CD4-positive, alpha-beta T cell (primary cell): ENCODE measurements around the gene GABRR2. TPM values are rescaled to one million over a fixed set of nuclear protein-coding genes. Genes with fewer than 3 reads are reported as not detected.

ENCODE experiments used
- ATAC-seq: fragments of 200-7000 bp; cut with Tn5 transposase; one replicate; pipeline ENCODE4 v1.10.0; 2022; ENCODE audit warnings: mild to moderate bottlenecking; ENCODE audit not compliant: poor library complexity
- CTCF ChIA-PET: fragments of 350-600 bp; sonication (Branson Sonifier 250); formaldehyde crosslinking; loops from one replicate; lab custom pipeline; 2021; ENCODE audit warnings: antibody characterized with exemption, inconsistent platforms; lab: Charles Lee
- POLR2A ChIA-PET: fragments of 350-600 bp; sonication (Branson Sonifier 250); formaldehyde crosslinking; loops from one replicate; lab custom pipeline; 2021; ENCODE audit warnings: antibody characterized with exemption, inconsistent platforms; lab: Charles Lee
- DNase-seq, 14 experiments: peaks; one replicate each; pipeline ENCODE4 v3.0.0-alpha.2; 2013 to 2020; ENCODE audit warnings: mixed read lengths in 2 of 14
- H3K27ac ChIP-seq, 2 donors: one replicate each; pipeline versions ENCODE4 v1.5.1 to v1.7.0; 2013; ENCODE audit warnings: low read length in 2 of 2, low read depth in 1 of 2, mild to moderate bottlenecking in 1 of 2
- H3K27me3 ChIP-seq, 2 experiments: 1 replicate in 1 of 2; 2 replicates in 1 of 2; pipeline versions ENCODE4 v1.6.1 to v1.7.0; 2013; ENCODE audit warnings: low read length in 2 of 2, control low read depth in 1 of 2, mild to moderate bottlenecking in 1 of 2, moderate library complexity in 1 of 2; ENCODE audit not compliant: insufficient read depth in 2 of 2, control insufficient read depth in 1 of 2
- H3K36me3 ChIP-seq: one replicate; pipeline ENCODE4 v1.6.1; 2013; ENCODE audit warnings: low read length, control low read depth; ENCODE audit not compliant: insufficient read depth
- H3K4me1 ChIP-seq: one replicate; pipeline ENCODE4 v1.6.1; 2013; ENCODE audit warnings: low read length, control low read depth; ENCODE audit not compliant: insufficient read depth
- H3K4me3 ChIP-seq: one replicate; pipeline ENCODE4 v1.5.1; 2013; ENCODE audit warnings: mild to moderate bottlenecking, low read length, moderate library complexity
- H3K9me3 ChIP-seq, 2 experiments: 1 replicate in 1 of 2; 2 replicates in 1 of 2; pipeline versions ENCODE4 v1.6.1 to v1.7.0; 2013; ENCODE audit warnings: low read length in 2 of 2, mild to moderate bottlenecking in 2 of 2, control low read depth in 1 of 2, moderate library complexity in 1 of 2; ENCODE audit not compliant: control insufficient read depth in 1 of 2, insufficient read depth in 1 of 2
- H3K27ac Mint-ChIP-seq: one replicate; pipeline ENCODE4 v1.8.0; 2020; ENCODE audit warnings: mixed read lengths
- H3K27me3 Mint-ChIP-seq: one replicate; pipeline ENCODE4 v1.8.0; 2021; ENCODE audit warnings: mixed read lengths
- H3K36me3 Mint-ChIP-seq: one replicate; pipeline ENCODE4 v1.8.0; 2021; ENCODE audit warnings: low read depth, mixed read lengths
- H3K4me1 Mint-ChIP-seq: one replicate; pipeline ENCODE4 v1.8.0; 2021; ENCODE audit warnings: low read depth, mixed read lengths
- H3K4me3 Mint-ChIP-seq: one replicate; pipeline ENCODE4 v1.8.0; 2020; ENCODE audit warnings: mild to moderate bottlenecking, mixed read lengths
- H3K9me3 Mint-ChIP-seq: one replicate; pipeline ENCODE4 v1.8.0; 2020; ENCODE audit warnings: mixed read lengths
- CTCF ChIP-seq: fragments of 200-600 bp; IDR thresholded peaks from one replicate; pipeline ENCODE4 v1.8.0; 2022; ENCODE audit warnings: antibody characterized with exemption, mild to moderate bottlenecking
- intact Hi-C, 2 experiments: fragments of 100-400 bp; cut with DNase I in 1 of 2; cut with micrococcal nuclease in 1 of 2; formaldehyde crosslinking; loops; one replicate each; pipeline versions ENCODE4 v1.15.1 to v1.9.0; 2023 to 2025; cut with DNase I, micrococcal nuclease
- total RNA-seq, 174 experiments: library from RNA in 2 of 174; stranded (reverse) in 2 of 174; gene quantifications; one replicate each; pipeline ENCODE4 v1.2.3 and lab custom pipeline; 2021 to 2026

GABRR2 gene
- total RNA-seq, 2 experiments from 2014 or later: 0.47 to 0.49 TPM

DNA sequence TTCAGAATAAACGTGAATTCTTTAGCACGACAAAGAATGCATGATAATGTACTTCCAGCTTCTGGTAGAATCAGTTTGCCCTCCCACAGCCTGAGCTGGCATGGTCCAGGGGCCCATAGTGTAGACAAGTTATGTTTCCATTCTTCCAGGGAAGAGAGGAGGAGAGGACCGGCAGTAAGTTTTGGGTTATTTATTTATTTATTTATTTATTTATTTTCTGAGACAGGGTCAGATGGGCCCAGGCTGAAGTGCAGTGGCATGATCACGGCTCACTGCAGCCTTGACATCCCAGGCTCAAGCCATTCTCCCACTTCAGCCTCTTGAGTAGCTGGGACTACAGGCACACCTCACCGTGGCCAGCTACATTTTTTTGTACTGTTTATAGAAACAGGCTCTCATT is 102.6 kb downstream of the GABRR2 start:
- Mint-ChIP-seq H3K36me3 (no peaks in the 10 kb centered on the region), H3K4me1 (no peaks in the 10 kb centered on the region), H3K27me3 (peaks cover 5% of the 10 kb centered on the region), H3K4me3 (no peak overlapping the region), H3K9me3 (no peaks in the 10 kb centered on the region), H3K27ac (no peak overlapping the region)
- no peak for ATAC-seq
- ChIA-PET POLR2A (no interaction called here), CTCF (no interaction called here)
- DNase-seq: no peak
- no peaks in the 10 kb centered on the region for H3K36me3 ChIP-seq
- intact Hi-C loops: no loop called here
- no peak overlapping the region for H3K27ac ChIP-seq
- no peak for TF ChIP-seq CTCF
- H3K4me3 ChIP-seq: no peak overlapping the region
- H3K4me1 ChIP-seq: no peaks in the 10 kb centered on the region
- no peaks in the 10 kb centered on the region for H3K9me3 ChIP-seq
- peaks cover 0 to 4% of the 10 kb centered on the region in 2 experiments for H3K27me3 ChIP-seq

- no peak for DNase-seq
- Mint-ChIP-seq H3K4me3 (no peak overlapping the region), H3K27ac (no peak overlapping the region), H3K36me3 (no peaks in the 10 kb centered on the region), H3K4me1 (no peaks in the 10 kb centered on the region), H3K9me3 (no peaks in the 10 kb centered on the region), H3K27me3 (peaks cover 5% of the 10 kb centered on the region)
- intact Hi-C loops: no loop called here
- ChIA-PET POLR2A (no interaction called here), CTCF (no interaction called here)
- H3K9me3 ChIP-seq: no peaks in the 10 kb centered on the region
- H3K27me3 ChIP-seq: peaks cover 0 to 4% of the 10 kb centered on the region in 2 experiments
- no peak for TF ChIP-seq CTCF
- no peaks in the 10 kb centered on the region for H3K36me3 ChIP-seq
- H3K4me1 ChIP-seq: no peaks in the 10 kb centered on the region
- ATAC-seq: no peak
- H3K4me3 ChIP-seq: no peak overlapping the region
- H3K27ac ChIP-seq: no peak overlapping the region
Observed at GRCh38 chr6:89209457-89209856, 105.6 kb downstream of the GABRR2 start.

DNA sequence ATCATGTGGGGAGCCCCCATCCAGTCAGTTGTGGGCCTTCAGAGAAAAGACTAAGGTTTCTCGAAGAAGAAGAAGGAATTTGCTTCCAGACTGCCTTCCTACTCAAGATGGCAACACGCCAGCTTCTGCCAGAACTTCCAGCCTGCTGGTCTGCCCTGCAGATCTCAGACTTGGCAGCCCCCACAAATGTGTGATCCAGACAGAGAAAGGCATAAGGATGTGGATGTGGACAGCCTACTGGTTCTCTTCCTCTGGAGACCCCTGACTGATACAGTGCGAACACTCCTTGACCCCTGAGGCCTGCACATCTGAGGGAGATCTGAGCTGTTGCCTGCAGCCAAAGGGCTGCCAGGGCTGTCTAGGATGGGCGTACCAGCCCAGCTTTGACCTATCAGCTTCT is 106.5 kb downstream of the GABRR2 start:
- Histone ChIP-seq H3K9me3 (no peaks in the 10 kb centered on the region), H3K36me3 (no peaks in the 10 kb centered on the region), H3K27me3 (peaks cover 0 to 4% of the 10 kb centered on the region in 2 experiments), H3K4me3 (no peak overlapping the region), H3K27ac (no peak overlapping the region), H3K4me1 (no peaks in the 10 kb centered on the region)
- peaks cover 5% of the 10 kb centered on the region for H3K27me3 Mint-ChIP-seq
- no peaks in the 10 kb centered on the region for H3K4me1 Mint-ChIP-seq
- H3K9me3 Mint-ChIP-seq: no peaks in the 10 kb centered on the region
- no peak overlapping the region for H3K4me3 Mint-ChIP-seq
- intact Hi-C loops: no loop called here
- DNase-seq (no peak), ATAC-seq (no peak)
- H3K36me3 Mint-ChIP-seq: no peaks in the 10 kb centered on the region
- ChIA-PET POLR2A (no interaction called here), CTCF (no interaction called here)
- no peak overlapping the region for H3K27ac Mint-ChIP-seq
- TF ChIP-seq CTCF: no peak

Other genes starting within 250 kb of the GABRR2 start
- gene PNRC1, start 234.5 kb downstream of the GABRR2 start, total RNA-seq: 1,000 to 10,000 TPM in 1 of 2 experiments, 100 to 1,000 TPM in 1; 974 to 1,023 TPM
- not detected for gene SRSF12, start 197.2 kb downstream of the GABRR2 start, total RNA-seq
- gene PM20D2, start 169.2 kb downstream of the GABRR2 start, total RNA-seq: 1 to 10 TPM; 5.2 to 5.3 TPM
- not detected for gene GABRR1, start 97.9 kb downstream of the GABRR2 start, total RNA-seq
- gene UBE2J1, start 37.4 kb upstream of the GABRR2 start, total RNA-seq: 10 to 100 TPM; 34.7 to 34.9 TPM
- 10 to 100 TPM in 1 of 2 experiments, 1 to 10 TPM in 1; 9.0 to 10.2 TPM for gene RRAGD, start 97.0 kb upstream of the GABRR2 start, total RNA-seq
- gene ANKRD6, start 117.9 kb upstream of the GABRR2 start, total RNA-seq: 1 to 10 TPM; 3.8 to 4.8 TPM